Measurements from ENCODE around the gene EIF1AD.

DNA sequence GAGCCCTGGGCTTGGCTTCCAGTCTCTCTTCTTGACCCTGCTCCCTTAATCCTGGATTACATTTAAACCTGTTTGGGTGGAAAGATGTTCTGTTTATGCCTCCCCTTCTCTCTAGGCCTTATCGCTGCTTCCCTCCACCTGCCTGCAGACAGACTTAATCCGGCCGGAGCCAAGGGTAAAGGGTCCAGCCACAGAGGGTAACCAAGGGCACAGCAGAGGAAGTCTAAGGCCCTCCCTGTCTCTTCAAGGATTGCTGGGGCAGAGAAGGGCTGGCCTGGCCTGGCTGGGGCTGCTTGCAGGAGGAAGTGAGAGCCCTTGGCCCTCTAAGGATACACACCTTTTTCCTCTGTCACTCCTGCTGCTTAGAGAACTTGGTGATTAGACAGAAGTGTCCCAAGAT, 44.9 kb upstream of the EIF1AD start:
- TF ChIP-seq, protein P1, sequence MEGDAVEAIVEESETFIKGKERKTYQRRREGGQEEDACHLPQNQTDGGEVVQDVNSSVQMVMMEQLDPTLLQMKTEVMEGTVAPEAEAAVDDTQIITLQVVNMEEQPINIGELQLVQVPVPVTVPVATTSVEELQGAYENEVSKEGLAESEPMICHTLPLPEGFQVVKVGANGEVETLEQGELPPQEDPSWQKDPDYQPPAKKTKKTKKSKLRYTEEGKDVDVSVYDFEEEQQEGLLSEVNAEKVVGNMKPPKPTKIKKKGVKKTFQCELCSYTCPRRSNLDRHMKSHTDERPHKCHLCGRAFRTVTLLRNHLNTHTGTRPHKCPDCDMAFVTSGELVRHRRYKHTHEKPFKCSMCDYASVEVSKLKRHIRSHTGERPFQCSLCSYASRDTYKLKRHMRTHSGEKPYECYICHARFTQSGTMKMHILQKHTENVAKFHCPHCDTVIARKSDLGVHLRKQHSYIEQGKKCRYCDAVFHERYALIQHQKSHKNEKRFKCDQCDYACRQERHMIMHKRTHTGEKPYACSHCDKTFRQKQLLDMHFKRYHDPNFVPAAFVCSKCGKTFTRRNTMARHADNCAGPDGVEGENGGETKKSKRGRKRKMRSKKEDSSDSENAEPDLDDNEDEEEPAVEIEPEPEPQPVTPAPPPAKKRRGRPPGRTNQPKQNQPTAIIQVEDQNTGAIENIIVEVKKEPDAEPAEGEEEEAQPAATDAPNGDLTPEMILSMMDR (IDR thresholded peaks at IDR 0.05): no peak
- TF ChIP-seq POLR2AphosphoS5 (IDR thresholded peaks at IDR 0.05): no peak

All from breast epithelium (tissue), 3 donors.